Liver (tissue), 3 donors: ENCODE measurements around the gene EMCN.

Experiments used
- CTCF ChIP-seq: fragments of 150-350 bp; IDR thresholded peaks from 2 replicates; pipeline ENCODE4 v1.5.1; 2017; ENCODE audit warnings: improper control_type of control experiment, low read depth, low read length; ENCODE audit not compliant: missing input control
- EGR1 ChIP-seq, 2 donors: IDR thresholded peaks; 2 replicates each; pipeline ENCODE4 v1.6.1; 2016 to 2018; ENCODE audit warnings: antibody characterized with exemption in 2 of 2, low read depth in 2 of 2
- GABPA ChIP-seq, 2 donors: IDR thresholded peaks in 1 of 2; conservative IDR thresholded peaks in 1 of 2; 2 replicates each; pipeline ENCODE4 v1.6.1; 2016; ENCODE audit warnings: antibody characterized with exemption in 2 of 2, mild to moderate bottlenecking in 1 of 2, moderate library complexity in 1 of 2
- HNF4G ChIP-seq: IDR thresholded peaks from 2 replicates; pipeline ENCODE4 v1.6.1; 2016; ENCODE audit warnings: antibody characterized with exemption
- JUND ChIP-seq, 2 donors: IDR thresholded peaks; 2 replicates each; pipeline ENCODE4 v1.6.1; 2016; ENCODE audit warnings: antibody characterized with exemption in 2 of 2
- NR2F2 ChIP-seq: IDR thresholded peaks from 2 replicates; pipeline ENCODE4 v1.6.1; 2016; ENCODE audit warnings: antibody characterized with exemption
- RAD21 ChIP-seq, 2 donors: IDR thresholded peaks; 2 replicates each; pipeline ENCODE4 v1.6.1; 2016; ENCODE audit warnings: antibody characterized with exemption in 2 of 2, mild to moderate bottlenecking in 2 of 2
- REST ChIP-seq: IDR thresholded peaks from 2 replicates; pipeline ENCODE4 v1.6.1; 2016; ENCODE audit warnings: antibody characterized with exemption, mild to moderate bottlenecking
- TAF1 ChIP-seq: conservative IDR thresholded peaks from 2 replicates; pipeline ENCODE4 v1.6.1; 2016; ENCODE audit warnings: antibody characterized with exemption, mild to moderate bottlenecking
- TF ChIP-seq, protein P1 (sequence below): IDR thresholded peaks from 2 replicates; pipeline ENCODE4 v1.6.1; 2016; ENCODE audit warnings: antibody characterized with exemption
- TF ChIP-seq, protein P2 (sequence below): IDR thresholded peaks from 2 replicates; pipeline ENCODE4 v1.6.1; 2016; ENCODE audit warnings: antibody characterized with exemption
- TF ChIP-seq, protein P3 (sequence below): IDR thresholded peaks from 2 replicates; pipeline ENCODE4 v1.6.1; 2016; ENCODE audit warnings: antibody characterized with exemption
- donor health status: healthy.
- donor health status: healthy.

DNA sequence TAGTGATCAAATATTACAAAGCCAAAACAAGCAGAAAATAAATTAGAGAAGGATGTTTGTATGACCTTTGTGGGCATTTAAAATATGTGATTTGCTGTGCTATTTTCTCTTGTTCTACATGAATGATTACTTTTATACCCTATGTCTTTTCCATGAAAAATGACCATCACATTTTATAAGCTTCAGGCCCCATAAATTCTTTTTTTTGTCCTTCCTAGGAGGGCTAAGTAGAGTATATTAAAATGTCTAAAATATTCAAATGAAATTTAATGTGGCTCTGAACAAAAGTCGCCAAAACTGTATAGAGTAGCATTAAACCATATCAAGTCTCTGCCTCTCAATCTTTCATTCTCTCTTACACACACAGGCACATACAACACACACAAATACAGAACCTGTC is 15.9 kb upstream of the EMCN start:
- TF ChIP-seq, protein P1, sequence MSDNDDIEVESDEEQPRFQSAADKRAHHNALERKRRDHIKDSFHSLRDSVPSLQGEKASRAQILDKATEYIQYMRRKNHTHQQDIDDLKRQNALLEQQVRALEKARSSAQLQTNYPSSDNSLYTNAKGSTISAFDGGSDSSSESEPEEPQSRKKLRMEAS = no peak
- TF ChIP-seq CTCF (no peak), EGR1 (IDR thresholded peaks at IDR 0.05; ENCODE audit: low read depth in 2 of 2) (no peak), GABPA (IDR thresholded peaks at IDR 0.05 in 1 of 2, conservative IDR thresholded peaks at IDR 0.05 in 1 of 2) (no peak), REST (no peak), TAF1 (no peak), RAD21 (IDR thresholded peaks at IDR 0.05) (no peak), NR2F2 (no peak), JUND (IDR thresholded peaks at IDR 0.05) (no peak), HNF4G (no peak)
- TF ChIP-seq, protein P2, sequence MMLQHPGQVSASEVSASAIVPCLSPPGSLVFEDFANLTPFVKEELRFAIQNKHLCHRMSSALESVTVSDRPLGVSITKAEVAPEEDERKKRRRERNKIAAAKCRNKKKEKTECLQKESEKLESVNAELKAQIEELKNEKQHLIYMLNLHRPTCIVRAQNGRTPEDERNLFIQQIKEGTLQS = no peak
- TF ChIP-seq, protein P3, sequence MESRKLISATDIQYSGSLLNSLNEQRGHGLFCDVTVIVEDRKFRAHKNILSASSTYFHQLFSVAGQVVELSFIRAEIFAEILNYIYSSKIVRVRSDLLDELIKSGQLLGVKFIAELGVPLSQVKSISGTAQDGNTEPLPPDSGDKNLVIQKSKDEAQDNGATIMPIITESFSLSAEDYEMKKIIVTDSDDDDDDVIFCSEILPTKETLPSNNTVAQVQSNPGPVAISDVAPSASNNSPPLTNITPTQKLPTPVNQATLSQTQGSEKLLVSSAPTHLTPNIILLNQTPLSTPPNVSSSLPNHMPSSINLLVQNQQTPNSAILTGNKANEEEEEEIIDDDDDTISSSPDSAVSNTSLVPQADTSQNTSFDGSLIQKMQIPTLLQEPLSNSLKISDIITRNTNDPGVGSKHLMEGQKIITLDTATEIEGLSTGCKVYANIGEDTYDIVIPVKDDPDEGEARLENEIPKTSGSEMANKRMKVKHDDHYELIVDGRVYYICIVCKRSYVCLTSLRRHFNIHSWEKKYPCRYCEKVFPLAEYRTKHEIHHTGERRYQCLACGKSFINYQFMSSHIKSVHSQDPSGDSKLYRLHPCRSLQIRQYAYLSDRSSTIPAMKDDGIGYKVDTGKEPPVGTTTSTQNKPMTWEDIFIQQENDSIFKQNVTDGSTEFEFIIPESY = no peak
